ENCODE results near the gene MAP4. TPM values are rescaled to one million over a fixed set of nuclear protein-coding genes. Genes with fewer than 3 reads are reported as not detected.
"Not testable (repeated sequence)": the region's sequence is repeated elsewhere in the genome, so short reads cannot be mapped to it uniquely, and the experiment has no call there.

The MAP4 gene
- total RNA-seq, 1 donor = 158 TPM

DNA sequence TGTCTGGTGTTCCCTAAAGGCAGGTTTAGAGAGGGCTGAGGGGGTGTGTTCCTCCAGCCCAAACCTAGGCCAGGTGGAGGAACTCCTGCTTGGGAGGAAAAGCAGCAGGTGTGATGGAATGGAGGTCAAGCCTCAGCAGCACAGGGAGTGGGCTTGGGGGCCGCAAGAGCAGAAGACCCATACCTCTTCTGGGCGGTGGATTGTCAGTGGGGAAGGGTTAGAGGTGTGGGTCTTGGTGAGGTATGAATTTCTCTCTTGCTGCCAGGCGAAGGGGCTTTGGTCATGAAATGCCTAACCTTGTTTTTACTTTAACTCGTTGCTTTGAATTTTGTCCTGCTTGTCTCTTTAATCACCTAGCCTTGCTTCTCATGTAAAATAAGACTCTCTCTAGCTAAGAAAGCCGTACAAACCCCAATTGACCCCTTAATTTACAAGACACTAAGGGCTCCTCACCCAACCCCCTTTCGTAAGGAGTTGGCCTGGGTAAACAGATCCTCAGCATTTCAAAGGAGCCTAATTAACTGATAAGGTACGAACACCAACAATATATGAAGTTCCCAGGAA is 174.3 kb downstream of the MAP4 start:
- no peaks in the 10 kb centered on the region for H3K9me3 ChIP-seq (ENCODE audit: low read depth, low read length)
- H3K27ac ChIP-seq (ENCODE audit: low read depth, low read length) = no peak overlapping the region
- H3K4me2 ChIP-seq (ENCODE audit: insufficient read depth, low read length) = no peak overlapping the region
- no peaks in the 10 kb centered on the region for H3K27me3 ChIP-seq (ENCODE audit: insufficient read depth, low read length)
- peaks cover 44% of the 10 kb centered on the region for H4K20me1 ChIP-seq (ENCODE audit: insufficient read depth, low read length)
- H3K79me2 ChIP-seq (ENCODE audit: insufficient read depth, low read length) = peaks cover 18% of the 10 kb centered on the region
- H2AFZ ChIP-seq (ENCODE audit: low read length) = no peak overlapping the region
- no peaks in the 10 kb centered on the region for H3K4me1 ChIP-seq (ENCODE audit: insufficient read depth, low read length)
- H3K4me3 ChIP-seq (ENCODE audit: insufficient read depth, low read length) = no peak overlapping the region
- TF ChIP-seq, protein P1, sequence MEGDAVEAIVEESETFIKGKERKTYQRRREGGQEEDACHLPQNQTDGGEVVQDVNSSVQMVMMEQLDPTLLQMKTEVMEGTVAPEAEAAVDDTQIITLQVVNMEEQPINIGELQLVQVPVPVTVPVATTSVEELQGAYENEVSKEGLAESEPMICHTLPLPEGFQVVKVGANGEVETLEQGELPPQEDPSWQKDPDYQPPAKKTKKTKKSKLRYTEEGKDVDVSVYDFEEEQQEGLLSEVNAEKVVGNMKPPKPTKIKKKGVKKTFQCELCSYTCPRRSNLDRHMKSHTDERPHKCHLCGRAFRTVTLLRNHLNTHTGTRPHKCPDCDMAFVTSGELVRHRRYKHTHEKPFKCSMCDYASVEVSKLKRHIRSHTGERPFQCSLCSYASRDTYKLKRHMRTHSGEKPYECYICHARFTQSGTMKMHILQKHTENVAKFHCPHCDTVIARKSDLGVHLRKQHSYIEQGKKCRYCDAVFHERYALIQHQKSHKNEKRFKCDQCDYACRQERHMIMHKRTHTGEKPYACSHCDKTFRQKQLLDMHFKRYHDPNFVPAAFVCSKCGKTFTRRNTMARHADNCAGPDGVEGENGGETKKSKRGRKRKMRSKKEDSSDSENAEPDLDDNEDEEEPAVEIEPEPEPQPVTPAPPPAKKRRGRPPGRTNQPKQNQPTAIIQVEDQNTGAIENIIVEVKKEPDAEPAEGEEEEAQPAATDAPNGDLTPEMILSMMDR (IDR thresholded peaks at IDR 0.05; ENCODE audit: extremely low read depth, low read depth, low read length) = no peak
- H3K36me3 ChIP-seq (ENCODE audit: insufficient read depth, low read length) = peaks cover 82% of the 10 kb centered on the region
- no peak for DNase-seq (ENCODE audit: insufficient read length, low spot score, missing footprints)

DNA sequence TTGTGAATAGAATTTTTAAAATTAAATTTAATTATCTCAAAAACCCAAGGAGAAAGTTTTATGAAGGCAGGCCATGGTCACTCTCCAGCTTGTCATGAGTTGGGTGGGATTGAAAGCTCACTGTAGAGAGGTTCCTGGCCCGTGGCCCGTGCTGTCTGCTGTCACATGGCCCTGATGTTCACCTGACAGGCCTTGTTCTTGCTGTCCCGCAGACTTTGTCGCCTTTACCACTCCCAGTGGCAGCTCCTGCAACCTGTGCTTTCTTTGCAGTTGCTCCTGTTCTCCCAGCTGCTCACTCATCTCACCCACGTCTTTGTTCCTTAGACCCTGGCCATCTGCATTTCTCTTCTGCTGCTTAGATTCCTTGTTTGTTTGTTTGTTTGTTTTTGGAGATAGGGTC is 177.7 kb downstream of the MAP4 start:
- H3K27me3 ChIP-seq (ENCODE audit: insufficient read depth, low read length) = no peaks in the 10 kb centered on the region
- no peak overlapping the region for H2AFZ ChIP-seq (ENCODE audit: low read length)
- H3K4me1 ChIP-seq (ENCODE audit: insufficient read depth, low read length) = no peaks in the 10 kb centered on the region
- H3K9me3 ChIP-seq (ENCODE audit: low read depth, low read length) = no peaks in the 10 kb centered on the region
- H3K4me3 ChIP-seq (ENCODE audit: insufficient read depth, low read length) = no peak overlapping the region
- H3K27ac ChIP-seq (ENCODE audit: low read depth, low read length) = no peak overlapping the region
- no peak overlapping the region for H3K4me2 ChIP-seq (ENCODE audit: insufficient read depth, low read length)
- H3K79me2 ChIP-seq (ENCODE audit: insufficient read depth, low read length) = peaks cover 22% of the 10 kb centered on the region
- peaks cover 76% of the 10 kb centered on the region for H3K36me3 ChIP-seq (ENCODE audit: insufficient read depth, low read length)
- H4K20me1 ChIP-seq (ENCODE audit: insufficient read depth, low read length) = peaks cover 32% of the 10 kb centered on the region
- TF ChIP-seq, protein P1 (IDR thresholded peaks at IDR 0.05; ENCODE audit: extremely low read depth, low read depth, low read length) = no peak
- DNase-seq (ENCODE audit: insufficient read length, low spot score, missing footprints) = peak; percentile 65

DNA sequence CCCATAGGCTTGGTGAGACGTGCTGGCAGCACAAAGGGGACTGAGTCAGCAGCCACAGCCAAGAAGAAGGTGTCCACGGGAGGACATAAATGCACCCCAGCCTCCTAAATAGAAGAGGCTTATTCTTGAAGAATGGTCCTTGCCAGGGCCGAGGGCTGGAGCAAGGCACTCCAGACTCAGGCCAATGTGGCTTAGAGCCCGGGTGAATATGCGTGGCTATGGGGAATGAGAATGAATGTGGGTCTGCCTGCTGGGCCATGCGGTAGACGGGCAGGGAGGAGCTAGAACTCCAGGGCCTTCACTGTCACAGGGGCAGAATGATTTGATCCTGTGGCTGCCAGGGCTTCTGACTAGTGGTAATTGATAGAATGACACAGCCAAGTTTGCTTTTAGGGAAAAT is 179.2 kb downstream of the MAP4 start:
- Histone ChIP-seq H3K79me2 (ENCODE audit: insufficient read depth, low read length) (peaks cover 22% of the 10 kb centered on the region), H2AFZ (ENCODE audit: low read length) (no peak overlapping the region), H3K4me1 (ENCODE audit: insufficient read depth, low read length) (no peaks in the 10 kb centered on the region), H3K4me2 (ENCODE audit: insufficient read depth, low read length) (no peak overlapping the region), H3K36me3 (ENCODE audit: insufficient read depth, low read length) (peaks cover 76% of the 10 kb centered on the region), H3K9me3 (ENCODE audit: low read depth, low read length) (no peaks in the 10 kb centered on the region), H4K20me1 (ENCODE audit: insufficient read depth, low read length) (peaks cover 30% of the 10 kb centered on the region), H3K4me3 (ENCODE audit: insufficient read depth, low read length) (no peak overlapping the region), H3K27ac (ENCODE audit: low read depth, low read length) (no peak overlapping the region), H3K27me3 (ENCODE audit: insufficient read depth, low read length) (no peaks in the 10 kb centered on the region)
- TF ChIP-seq, protein P1 (IDR thresholded peaks at IDR 0.05; ENCODE audit: extremely low read depth, low read depth, low read length) = no peak
- peak; percentile 30 for DNase-seq (ENCODE audit: insufficient read length, low spot score, missing footprints)

DNA sequence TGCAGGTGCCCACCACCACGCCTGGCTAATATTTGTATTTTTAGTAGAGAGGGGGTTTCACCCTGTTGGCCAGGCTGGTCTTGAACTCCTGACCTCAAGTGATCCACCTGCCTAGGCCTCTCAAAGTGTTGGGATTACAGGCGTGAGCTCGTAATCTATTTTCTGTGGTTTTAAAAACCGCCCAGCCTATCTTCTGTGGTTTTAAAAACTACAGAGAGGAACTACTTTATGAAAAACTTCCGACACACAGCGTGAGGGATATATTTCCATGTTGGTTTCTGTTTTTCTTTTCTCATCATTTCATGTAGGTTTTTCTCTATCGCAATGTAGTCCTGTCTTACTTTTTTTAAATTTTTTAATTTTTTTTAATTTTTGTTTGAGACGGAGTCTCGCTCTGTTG is 186.7 kb downstream of the MAP4 start:
- H3K27ac ChIP-seq (ENCODE audit: low read depth, low read length); H3K4me2 ChIP-seq (ENCODE audit: insufficient read depth, low read length); H3K4me3 ChIP-seq (ENCODE audit: insufficient read depth, low read length); H3K9me3 ChIP-seq (ENCODE audit: low read depth, low read length); H3K27me3 ChIP-seq (ENCODE audit: insufficient read depth, low read length); DNase-seq (ENCODE audit: insufficient read length, low spot score, missing footprints); H4K20me1 ChIP-seq (ENCODE audit: insufficient read depth, low read length); H2AFZ ChIP-seq (ENCODE audit: low read length): not testable (repeated sequence)
- Histone ChIP-seq H3K4me1 (ENCODE audit: insufficient read depth, low read length) (peaks cover 11% of the 10 kb centered on the region), H3K79me2 (ENCODE audit: insufficient read depth, low read length) (peaks cover 40% of the 10 kb centered on the region), H3K36me3 (ENCODE audit: insufficient read depth, low read length) (peaks cover 62% of the 10 kb centered on the region)
